ENCODE data around the gene LYSMD3. TPM values are rescaled to one million over a fixed set of nuclear protein-coding genes. Genes with fewer than 3 reads are reported as not detected.

The LYSMD3 gene
- total and polyA plus RNA-seq, 2 experiments from 2014 or later: 15.8 to 29.8 TPM

DNA sequence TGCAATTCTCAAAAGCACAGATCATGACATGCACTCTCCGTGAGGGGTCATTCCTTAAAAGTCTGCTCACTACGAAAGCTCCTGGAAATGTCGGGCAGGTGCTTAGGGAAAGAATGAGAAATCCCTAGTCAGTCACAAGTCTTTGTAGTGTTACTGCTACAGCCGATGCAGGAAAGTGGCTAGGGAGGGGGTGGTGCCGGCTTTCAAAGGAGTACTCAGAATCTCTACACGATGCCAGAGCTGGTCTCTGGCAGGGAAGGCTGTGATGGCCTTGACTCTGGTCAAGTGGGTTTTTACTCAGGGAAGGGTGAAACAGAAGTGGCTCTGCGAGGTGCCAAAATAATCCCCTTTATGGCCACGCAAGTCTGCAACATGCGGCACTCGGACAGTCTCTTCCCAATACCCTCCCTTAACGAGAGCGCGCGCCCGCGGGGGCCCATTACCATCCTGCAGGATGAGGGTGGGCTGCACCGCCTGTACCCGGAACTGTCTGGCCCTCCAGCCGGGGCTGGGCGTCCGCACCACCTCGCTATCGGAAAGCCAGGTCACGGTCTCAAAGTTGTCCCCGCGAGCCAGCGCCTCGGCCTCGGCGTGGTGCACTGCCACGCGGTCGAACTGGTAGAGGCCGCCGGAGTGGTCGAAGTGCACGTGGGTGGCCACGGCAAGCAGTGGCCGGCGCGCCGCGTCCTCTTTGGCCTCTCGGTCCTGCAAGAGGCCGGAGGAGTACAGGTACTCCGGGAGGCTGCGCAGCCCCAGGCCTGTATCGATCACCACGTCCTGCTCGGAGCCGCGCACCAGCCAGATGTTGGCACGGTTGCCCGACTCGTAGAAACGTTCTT, 55.8 kb downstream of the LYSMD3 start:
- under 1% methylated on average over 55 of the region's 56 CpGs for WGBS (ENCODE audit: low lambda C conversion rate, missing lambda C conversion rate)
- DNase-seq (ENCODE audit: low spot score): peak; percentile 60
- peak overlapping the region; percentile 85 for H2AFZ ChIP-seq

DNA sequence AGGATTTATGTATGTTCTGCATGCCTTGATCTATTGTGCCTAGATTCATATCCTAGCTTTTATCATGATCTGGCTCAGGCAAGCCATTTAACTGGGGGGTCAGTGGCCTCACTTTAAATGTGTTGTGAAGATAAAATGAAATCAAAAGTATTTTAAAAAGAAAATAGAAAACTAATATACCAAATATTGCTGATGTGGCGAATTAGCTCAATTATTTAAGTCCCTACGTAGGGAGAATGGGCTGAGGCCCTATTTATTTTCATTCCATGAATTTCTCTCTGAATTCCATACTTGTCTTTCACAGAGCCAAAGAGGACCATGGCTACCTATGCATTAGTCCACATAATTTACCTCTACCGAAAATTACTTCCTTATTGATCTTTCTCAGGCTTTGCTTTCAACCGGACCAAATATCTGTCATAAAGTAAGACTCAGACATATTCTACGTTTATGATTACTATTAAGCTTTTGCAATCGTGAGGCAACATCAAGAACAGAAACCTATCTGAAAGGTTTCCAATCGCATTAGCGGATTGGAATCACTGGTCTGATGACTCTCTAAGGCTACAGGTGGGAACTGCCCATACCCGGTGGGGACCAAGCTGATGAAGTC, 56.5 kb downstream of the LYSMD3 start:
- Histone ChIP-seq H3K27ac (peak overlapping the region; percentile 76), H3K27me3 (no peaks in the 10 kb centered on the region), H4K20me1 (ENCODE audit: insufficient read depth, poor library complexity, severe bottlenecking) (no peaks in the 10 kb centered on the region), H3K4me1 (ENCODE audit: insufficient read depth) (peaks cover 8% of the 10 kb centered on the region), H3K9me2 (replicated peaks; ENCODE audit: insufficient read depth) (no peaks in the 10 kb centered on the region), H3K4me2 (peak overlapping the region; percentile 88), H3K9me3 (ENCODE audit: low read depth) (no peaks in the 10 kb centered on the region), H3K36me3 (replicated peaks; ENCODE audit: insufficient read depth, low read depth) (no peaks in the 10 kb centered on the region), H3K4me3 (peak overlapping the region; percentile 48), H3K79me2 (peaks cover 28% of the 10 kb centered on the region), H2AFZ (peak overlapping the region; percentile 85)
- DNase-seq (ENCODE audit: low spot score): no peak
- WGBS (ENCODE audit: low lambda C conversion rate, missing lambda C conversion rate): 40% methylated on average over 9 of the region's 9 CpGs
- no peak for TF ChIP-seq EZH2 (IDR thresholded peaks at IDR 0.05; ENCODE audit: borderline replicate concordance)

More for the DNA sequence above, 55.8 kb downstream of the LYSMD3 start:
- Histone ChIP-seq H3K9me3 (ENCODE audit: low read depth) (no peaks in the 10 kb centered on the region), H3K4me3 (peak overlapping the region; percentile 48), H3K27me3 (no peaks in the 10 kb centered on the region), H4K20me1 (ENCODE audit: insufficient read depth, poor library complexity, severe bottlenecking) (no peaks in the 10 kb centered on the region), H3K79me2 (peaks cover 28% of the 10 kb centered on the region), H3K4me1 (ENCODE audit: insufficient read depth) (peaks cover 8% of the 10 kb centered on the region), H3K27ac (peak overlapping the region; percentile 76), H3K36me3 (replicated peaks; ENCODE audit: insufficient read depth, low read depth) (no peaks in the 10 kb centered on the region), H3K4me2 (peak overlapping the region; percentile 88), H3K9me2 (replicated peaks; ENCODE audit: insufficient read depth) (no peaks in the 10 kb centered on the region)
- TF ChIP-seq EZH2phosphoT487 (IDR thresholded peaks at IDR 0.05; ENCODE audit: low read depth, severe bottlenecking, unreplicated experiment) (no peak), EZH2 (IDR thresholded peaks at IDR 0.05; ENCODE audit: borderline replicate concordance) (no peak)
- TF ChIP-seq, protein P1, sequence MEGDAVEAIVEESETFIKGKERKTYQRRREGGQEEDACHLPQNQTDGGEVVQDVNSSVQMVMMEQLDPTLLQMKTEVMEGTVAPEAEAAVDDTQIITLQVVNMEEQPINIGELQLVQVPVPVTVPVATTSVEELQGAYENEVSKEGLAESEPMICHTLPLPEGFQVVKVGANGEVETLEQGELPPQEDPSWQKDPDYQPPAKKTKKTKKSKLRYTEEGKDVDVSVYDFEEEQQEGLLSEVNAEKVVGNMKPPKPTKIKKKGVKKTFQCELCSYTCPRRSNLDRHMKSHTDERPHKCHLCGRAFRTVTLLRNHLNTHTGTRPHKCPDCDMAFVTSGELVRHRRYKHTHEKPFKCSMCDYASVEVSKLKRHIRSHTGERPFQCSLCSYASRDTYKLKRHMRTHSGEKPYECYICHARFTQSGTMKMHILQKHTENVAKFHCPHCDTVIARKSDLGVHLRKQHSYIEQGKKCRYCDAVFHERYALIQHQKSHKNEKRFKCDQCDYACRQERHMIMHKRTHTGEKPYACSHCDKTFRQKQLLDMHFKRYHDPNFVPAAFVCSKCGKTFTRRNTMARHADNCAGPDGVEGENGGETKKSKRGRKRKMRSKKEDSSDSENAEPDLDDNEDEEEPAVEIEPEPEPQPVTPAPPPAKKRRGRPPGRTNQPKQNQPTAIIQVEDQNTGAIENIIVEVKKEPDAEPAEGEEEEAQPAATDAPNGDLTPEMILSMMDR (IDR thresholded peaks at IDR 0.05; ENCODE audit: poor library complexity): no peak

Other genes with a start within 250 kb of the LYSMD3 start
- gene CETN3, start 119.8 kb downstream of the LYSMD3 start, total RNA-seq: 15.7 and 25.2 TPM in 2 replicates
- gene CETN3, start 119.8 kb downstream of the LYSMD3 start, polyA plus RNA-seq: 33.8 and 37.0 TPM in 2 replicates
- 6.8 and 7.6 TPM in 2 replicates for gene MBLAC2, start 54.8 kb downstream of the LYSMD3 start, total RNA-seq
- 2.9 and 3.7 TPM in 2 replicates for gene MBLAC2, start 54.8 kb downstream of the LYSMD3 start, polyA plus RNA-seq
- 0.64 and 3.5 TPM in 2 replicates for gene POLR3G, start 54.7 kb downstream of the LYSMD3 start, total RNA-seq
- 0.79 and 1.0 TPM in 2 replicates for gene POLR3G, start 54.7 kb downstream of the LYSMD3 start, polyA plus RNA-seq
- gene ADGRV1, start 29.2 kb upstream of the LYSMD3 start, total RNA-seq: 68.2 and 74.9 TPM in 2 replicates
- 81.2 and 88.3 TPM in 2 replicates for gene ADGRV1, start 29.2 kb upstream of the LYSMD3 start, polyA plus RNA-seq